Activated gamma-delta T cell (primary cell): ENCODE measurements around the gene PPM1G.
A peak's percentile ranks its signal among the peaks of the same experiment; 100 is the strongest.
"Not testable (repeated sequence)": the region's sequence is repeated elsewhere in the genome, so short reads cannot be mapped to it uniquely, and the experiment has no call there.

Experiments
- DNase-seq: peaks from one replicate; lab custom pipeline; 2025; lab: John Stamatoyannopoulos, UW
- total RNA-seq, 2 donors: gene quantifications; one replicate each; lab custom pipeline; 2026; lab: John Stamatoyannopoulos, UW

PPM1G gene, protein sequence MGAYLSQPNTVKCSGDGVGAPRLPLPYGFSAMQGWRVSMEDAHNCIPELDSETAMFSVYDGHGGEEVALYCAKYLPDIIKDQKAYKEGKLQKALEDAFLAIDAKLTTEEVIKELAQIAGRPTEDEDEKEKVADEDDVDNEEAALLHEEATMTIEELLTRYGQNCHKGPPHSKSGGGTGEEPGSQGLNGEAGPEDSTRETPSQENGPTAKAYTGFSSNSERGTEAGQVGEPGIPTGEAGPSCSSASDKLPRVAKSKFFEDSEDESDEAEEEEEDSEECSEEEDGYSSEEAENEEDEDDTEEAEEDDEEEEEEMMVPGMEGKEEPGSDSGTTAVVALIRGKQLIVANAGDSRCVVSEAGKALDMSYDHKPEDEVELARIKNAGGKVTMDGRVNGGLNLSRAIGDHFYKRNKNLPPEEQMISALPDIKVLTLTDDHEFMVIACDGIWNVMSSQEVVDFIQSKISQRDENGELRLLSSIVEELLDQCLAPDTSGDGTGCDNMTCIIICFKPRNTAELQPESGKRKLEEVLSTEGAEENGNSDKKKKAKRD
- total RNA-seq = 104 to 109 reads per million in 2 donors

- DNase-seq = peak; percentile 94
Measured at GRCh38 chr2:27409321-27410073, at the start of gene PPM1G. Gene PPM1G (minus strand): TSS chr2:27409591. CDS start chr2:27409422, 169 bp downstream.

- DNase-seq = no peak
Measured at GRCh38 chr2:27453968-27454367, 44.6 kb upstream of the PPM1G start.

GRCh38 chr2:27451095-27451494, 41.7 kb upstream of the PPM1G start:
- no peak for DNase-seq

DNA sequence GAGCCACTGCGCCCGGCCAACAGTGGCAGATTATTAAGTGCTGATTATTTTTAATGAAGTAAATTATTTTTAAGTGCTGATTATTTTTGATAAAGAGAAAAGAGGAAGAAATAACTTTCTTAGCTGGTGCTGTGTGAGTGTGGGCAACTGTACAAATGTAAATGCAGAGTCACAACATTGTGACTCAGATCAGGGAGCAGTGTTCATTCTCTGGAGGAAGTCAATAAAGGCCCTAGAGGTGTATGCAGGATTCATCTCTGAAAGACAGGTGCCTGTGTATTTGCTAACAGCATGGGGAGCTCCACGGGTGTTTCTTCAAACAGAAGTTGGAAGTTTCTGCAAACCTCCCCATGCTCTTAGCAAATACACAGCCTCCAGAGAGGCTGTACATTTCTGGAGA, 39.0 kb upstream of the PPM1G start:
- no peak for DNase-seq

DNA sequence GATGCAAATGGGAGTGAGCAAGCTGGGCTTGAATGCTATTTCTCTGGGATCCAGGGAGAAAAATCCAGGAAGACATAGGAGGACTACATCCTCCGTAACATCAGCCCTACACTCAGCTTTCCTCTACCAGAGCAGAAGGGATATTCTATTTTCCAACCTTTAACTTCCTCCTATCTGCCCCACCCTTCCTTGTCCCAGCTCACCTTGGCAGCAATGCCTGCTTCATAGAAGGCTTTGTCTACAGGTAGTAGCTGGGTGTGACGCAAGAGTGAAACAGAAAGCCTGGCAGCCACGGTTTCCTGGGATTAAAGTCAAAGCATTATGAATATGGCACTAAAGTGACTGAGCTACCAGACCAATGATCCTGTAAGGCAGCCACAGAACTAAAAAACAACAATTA, 36.7 kb upstream of the PPM1G start:
- DNase-seq = no peak

DNA sequence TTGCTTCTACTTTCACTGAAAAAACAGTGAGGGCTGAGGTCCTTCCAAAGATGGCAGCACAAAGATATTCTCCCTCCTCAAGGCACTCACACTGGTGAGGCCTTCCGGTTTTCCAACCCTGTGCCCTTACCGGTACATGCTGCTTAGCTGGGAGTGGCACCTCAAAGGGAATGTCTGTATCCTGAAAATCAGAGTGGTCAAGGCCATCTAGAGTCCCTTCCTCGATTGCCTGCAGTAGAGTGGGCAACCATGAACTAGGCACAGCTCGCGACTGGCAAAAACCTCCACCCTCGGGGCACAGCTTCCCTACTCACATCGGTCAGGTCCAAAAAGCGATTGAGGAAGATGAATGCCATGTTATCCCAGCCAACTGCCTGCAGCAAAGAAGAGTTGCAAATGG, 36.2 kb upstream of the PPM1G start:
- DNase-seq = no peak

GRCh38 chr2:27445155-27445554, 35.8 kb upstream of the PPM1G start:
- DNase-seq = no peak

GRCh38 chr2:27442920-27443282, 33.5 kb upstream of the PPM1G start:
- DNase-seq = no peak

DNA sequence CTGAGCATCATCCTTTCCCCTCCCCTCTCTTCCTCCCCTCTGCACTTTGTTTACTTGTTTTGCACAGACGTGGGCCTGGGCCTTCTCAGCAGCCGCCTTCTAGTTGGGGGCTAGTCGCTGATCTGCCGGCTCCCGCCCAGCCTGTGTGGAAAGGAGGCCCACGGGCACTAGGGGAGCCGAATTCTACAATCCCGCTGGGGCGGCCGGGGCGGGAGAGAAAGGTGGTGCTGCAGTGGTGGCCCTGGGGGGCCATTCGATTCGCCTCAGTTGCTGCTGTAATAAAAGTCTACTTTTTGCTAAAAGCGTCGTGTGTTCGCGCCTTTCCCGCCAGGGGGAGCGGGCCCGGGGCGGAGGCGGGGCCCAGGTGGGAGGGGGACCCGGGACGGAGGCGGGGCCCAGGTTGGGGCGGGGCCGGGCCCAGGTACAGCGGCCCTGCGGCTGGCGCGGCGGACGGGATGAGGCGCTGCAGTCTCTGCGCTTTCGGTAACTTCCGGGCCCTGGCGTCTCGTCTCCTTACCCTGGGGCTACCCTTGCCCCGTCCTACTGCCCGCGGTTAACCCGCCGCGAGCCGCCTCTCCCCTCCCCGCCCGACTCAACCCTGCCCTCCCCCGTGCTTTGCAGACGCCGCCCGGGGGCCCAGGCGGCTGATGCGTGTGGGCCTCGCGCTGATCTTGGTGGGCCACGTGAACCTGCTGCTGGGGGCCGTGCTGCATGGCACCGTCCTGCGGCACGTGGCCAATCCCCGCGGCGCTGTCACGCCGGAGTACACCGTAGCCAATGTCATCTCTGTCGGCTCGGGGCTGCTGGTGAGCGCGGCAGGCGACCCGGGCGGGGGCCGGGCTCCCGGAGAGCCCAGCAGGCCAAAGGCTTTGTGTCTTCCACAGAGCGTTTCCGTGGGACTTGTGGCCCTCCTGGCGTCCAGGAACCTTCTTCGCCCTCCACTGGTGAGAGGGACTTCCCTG, 32.8 kb upstream of the PPM1G start, which contains the start of gene KRTCAP3:
KRTCAP3 (plus strand) TSS at position 424 of the 962 bp plus-strand sequence; CDS start at position 456, 32 bp downstream.
- peak; percentile 22 for DNase-seq

DNA sequence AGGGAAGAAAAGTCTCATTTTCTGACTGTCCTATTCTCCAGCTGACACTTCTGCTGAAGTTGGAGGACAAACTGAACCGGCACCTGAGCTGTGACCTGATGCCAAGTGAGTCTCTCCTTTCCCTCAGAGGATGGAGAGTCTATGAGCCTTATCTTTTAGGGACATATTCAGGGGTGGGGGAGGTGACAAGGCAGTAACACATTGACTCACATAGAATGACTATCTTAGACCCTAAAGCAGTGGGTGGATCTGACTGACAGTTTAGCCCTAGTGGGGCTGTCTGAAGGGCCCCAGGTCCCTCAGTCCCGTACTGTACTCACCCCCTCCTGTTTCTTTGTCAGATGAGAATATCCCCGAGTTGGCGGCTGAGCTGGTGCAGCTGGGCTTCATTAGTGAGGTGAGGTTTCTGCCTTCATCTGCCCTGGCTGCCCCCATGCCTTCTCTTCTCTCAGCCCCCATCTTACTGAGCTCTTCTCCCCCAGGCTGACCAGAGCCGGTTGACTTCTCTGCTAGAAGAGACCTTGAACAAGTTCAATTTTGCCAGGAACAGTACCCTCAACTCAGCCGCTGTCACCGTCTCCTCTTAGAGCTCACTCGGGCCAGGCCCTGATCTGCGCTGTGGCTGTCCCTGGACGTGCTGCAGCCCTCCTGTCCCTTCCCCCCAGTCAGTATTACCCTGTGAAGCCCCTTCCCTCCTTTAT, 32.0 kb upstream of the PPM1G start:
- DNase-seq = no peak

GRCh38 chr2:27435628-27436027, 26.2 kb upstream of the PPM1G start:
- DNase-seq = no peak

DNA sequence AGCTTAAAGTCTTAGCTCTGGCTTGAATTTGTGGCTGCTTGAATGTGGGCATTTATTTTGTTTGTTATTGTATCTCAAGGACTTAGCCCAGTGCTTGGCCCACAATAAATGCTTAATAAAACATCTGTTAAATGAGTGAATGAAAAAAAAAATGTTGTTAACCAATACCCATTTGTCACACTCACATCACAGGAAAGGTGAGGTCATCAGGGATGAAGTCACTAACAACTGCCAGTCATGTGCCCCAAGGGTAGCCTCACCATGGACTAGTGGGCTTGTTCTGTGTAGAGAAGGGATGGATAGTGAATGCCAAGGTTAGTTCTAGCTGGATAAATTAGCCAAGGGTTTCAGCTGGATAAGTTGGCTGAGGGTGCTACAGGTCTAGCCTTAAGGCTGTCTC, 22.0 kb upstream of the PPM1G start:
- DNase-seq = no peak

DNA sequence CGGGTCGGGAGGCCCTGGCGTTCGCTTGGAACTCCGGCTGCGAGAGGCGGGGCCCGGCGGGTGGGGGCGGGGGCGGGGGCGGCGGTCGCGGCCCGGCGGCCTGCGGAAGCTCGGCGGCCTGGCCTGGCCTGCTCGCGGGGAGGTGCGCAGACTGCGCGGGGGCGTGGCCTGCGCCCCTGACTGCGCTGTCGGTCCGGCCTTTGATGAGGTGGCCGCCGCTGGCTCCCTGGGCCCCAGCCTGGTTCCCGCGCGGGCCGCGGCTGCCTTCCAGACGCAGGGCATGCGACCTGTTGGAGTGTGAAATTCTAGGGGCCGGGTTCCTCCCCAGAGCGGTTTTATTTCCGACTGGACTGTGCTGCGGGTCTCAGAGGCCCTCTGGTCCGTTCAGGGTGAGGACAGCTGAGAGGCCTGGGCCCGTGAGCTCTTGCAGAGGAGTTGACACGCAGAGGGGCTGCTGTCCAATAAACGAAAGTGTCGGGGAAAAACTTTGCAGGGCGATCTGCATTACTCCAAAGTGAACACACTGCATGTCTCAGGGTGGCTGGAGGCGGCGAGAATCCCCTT, 19.7 kb upstream of the PPM1G start:
- peak; percentile 67 for DNase-seq

DNA sequence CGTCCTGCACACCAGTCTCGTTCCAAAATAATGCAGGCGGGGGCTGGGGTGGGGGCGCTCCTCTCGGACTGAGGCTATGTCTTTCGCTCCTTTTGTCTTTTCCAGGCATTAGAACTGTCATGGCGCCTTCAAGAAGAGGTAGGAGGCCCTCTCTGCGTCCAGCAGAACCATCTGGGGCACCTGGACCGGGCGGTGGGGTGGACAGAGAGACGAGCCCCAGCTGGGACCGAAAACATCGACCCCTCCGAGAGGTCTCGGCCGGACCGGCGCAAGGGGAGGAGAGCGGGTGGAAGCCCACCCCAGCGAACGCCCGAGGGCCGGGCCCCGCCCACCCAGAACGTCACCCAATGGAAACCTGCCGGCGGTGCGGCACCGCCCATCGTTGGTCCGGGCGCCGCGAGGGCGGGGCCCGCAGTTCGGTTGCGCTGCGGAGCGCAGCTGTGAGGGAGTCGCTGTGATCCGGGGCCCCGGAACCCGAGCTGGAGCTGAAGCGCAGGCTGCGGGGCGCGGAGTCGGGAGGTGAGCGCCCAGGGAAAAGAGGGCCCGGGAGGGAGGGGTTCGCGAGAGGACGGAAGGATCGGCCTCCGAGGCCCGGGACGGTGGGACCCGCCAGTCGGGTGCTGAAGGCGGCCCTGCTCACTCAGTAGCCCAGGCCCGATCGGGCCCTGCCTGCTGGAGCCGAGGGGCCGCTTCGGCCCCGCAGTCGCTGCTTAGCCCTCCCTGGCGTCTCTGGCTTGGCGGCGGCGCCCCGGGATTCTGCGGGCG, 19.0 kb upstream of the PPM1G start, which contains the start of gene NRBP1:
NRBP1 (plus strand) TSS at position 419 of the 765 bp plus-strand sequence. CDS start 4,643 bp downstream, outside the sequence.
- peak; percentile 83 for DNase-seq

DNA sequence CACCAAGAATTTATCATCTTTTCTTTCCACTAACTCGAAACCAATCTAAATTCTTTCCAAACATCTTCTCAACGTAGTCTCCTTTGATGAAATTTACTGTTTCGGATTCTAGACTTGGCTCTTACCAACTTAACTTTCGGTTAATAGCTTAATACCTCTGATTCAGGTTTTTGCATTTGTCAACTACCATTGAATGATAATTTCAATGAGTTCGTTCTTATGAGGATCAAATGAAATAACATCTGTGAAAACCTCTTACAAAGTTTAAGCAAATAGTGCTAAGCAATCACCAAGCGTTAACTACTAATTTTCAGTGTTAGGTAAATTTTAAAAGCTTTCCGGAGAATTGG, 18.4 kb upstream of the PPM1G start:
- DNase-seq = no peak

- not testable (repeated sequence) for DNase-seq
Measured at GRCh38 chr2:27425039-27425438, 15.6 kb upstream of the PPM1G start.

- DNase-seq = no peak
Measured at GRCh38 chr2:27422958-27423357, 13.6 kb upstream of the PPM1G start.

- DNase-seq = no peak
Measured at GRCh38 chr2:27421660-27422250, 12.4 kb upstream of the PPM1G start.

- DNase-seq = no peak
Measured at GRCh38 chr2:27420996-27421395, 11.6 kb upstream of the PPM1G start.
